Measurements from ENCODE around the gene GRM1.

The GRM1 gene

DNA sequence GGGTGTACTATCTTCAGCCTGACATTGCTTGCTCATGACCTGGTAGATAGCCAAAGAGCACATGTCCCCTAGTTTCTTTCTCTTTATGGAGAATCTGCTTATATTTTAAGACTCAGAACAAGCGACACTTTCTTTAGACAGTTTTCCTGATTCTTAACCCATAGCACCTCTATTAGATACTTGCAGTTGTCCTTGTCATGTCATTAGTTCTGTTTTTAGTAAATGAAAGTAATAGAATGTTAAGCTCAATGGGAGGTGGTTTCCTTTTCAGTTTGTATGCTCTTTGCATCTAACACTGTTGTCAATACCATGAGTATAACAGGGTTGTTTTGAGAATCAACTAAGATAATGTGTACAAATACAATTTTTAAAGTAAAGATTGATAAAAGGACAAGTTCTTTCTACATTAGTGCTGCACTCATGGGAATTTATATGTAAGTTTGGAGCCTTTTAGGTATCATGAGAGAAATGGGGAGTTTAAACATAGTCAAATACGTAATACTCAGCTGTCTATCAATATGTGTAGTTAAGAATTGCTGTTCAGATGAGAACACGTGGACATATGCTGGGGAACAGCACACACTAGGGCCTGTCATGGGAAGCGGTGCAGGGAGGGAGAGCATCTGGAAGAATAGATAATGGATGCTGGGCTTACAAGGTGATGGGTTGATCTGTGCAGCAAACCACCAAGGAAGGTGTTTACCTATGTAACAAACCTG is 124.3 kb downstream of the GRM1 start:
- FAIRE-seq (no peak), DNase-seq (ENCODE audit: insufficient read length, low spot score) (no peak)

GRCh38 chr6:146154197-146154596 is 125.3 kb downstream of the GRM1 start:
- no peak for TF ChIP-seq CTCF (IDR thresholded peaks at IDR 0.05; ENCODE audit: insufficient read depth, missing control alignments)
- no peak for FAIRE-seq
- no peak for DNase-seq (ENCODE audit: insufficient read length, low spot score)

More for the DNA sequence above, 124.3 kb downstream of the GRM1 start:
- no peak for TF ChIP-seq CTCF (IDR thresholded peaks at IDR 0.05; ENCODE audit: insufficient read depth, missing control alignments)

DNA sequence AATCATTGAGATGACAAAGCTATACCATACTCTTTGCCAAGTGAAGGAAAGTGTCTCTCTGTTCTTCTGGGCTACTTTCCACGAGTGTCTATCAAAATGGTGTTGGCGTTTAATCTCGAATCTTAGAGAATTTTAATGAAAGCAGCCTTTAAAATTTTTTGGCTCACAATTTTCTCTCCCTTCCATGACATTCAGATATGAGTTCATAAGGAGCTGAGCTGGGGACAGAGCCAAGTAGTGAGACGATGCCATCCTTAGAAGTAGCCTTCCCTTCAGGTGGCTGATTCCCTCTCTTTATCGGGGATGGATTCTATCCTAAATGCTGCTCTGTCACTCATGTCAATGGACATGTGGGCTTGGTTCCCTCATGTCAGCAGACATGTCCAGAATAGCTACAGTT is 132.8 kb downstream of the GRM1 start:
- DNase-seq (ENCODE audit: insufficient read length, low spot score): no peak
- TF ChIP-seq CTCF (IDR thresholded peaks at IDR 0.05; ENCODE audit: insufficient read depth, missing control alignments): no peak
- no peak for FAIRE-seq

GRCh38 chr6:146169872-146170271 is 141.0 kb downstream of the GRM1 start:
- DNase-seq (ENCODE audit: insufficient read length, low spot score) (no peak), FAIRE-seq (no peak)
- no peak for TF ChIP-seq CTCF (IDR thresholded peaks at IDR 0.05; ENCODE audit: insufficient read depth, missing control alignments)

- no peak for FAIRE-seq
- no peak for TF ChIP-seq CTCF (IDR thresholded peaks at IDR 0.05; ENCODE audit: insufficient read depth, missing control alignments)
- no peak for DNase-seq (ENCODE audit: insufficient read length, low spot score)
These were observed 148.9 kb downstream of the GRM1 start for GRCh38 chr6:146177785-146178184.

- FAIRE-seq (no peak), DNase-seq (ENCODE audit: insufficient read length, low spot score) (no peak)
- TF ChIP-seq CTCF (IDR thresholded peaks at IDR 0.05; ENCODE audit: insufficient read depth, missing control alignments): no peak
These were observed 155.0 kb downstream of the GRM1 start for GRCh38 chr6:146183831-146184230.

GRCh38 chr6:146184701-146185100 is 155.8 kb downstream of the GRM1 start:
- no peak for TF ChIP-seq CTCF (IDR thresholded peaks at IDR 0.05; ENCODE audit: insufficient read depth, missing control alignments)
- DNase-seq (ENCODE audit: insufficient read length, low spot score) (no peak), FAIRE-seq (no peak)

Data from D721Med (cell line).